Right ventricle myocardium inferior (tissue), 1 donor: ENCODE data around the gene EXOC6B. TPM values are rescaled to one million over a fixed set of nuclear protein-coding genes. Genes with fewer than 3 reads are reported as not detected.

ENCODE experiments used
- ATAC-seq: fragments of 200-7000 bp; cut with Tn5 transposase; one replicate; pipeline ENCODE4 v1.9.1; 2020; ENCODE audit warnings: mild to moderate bottlenecking, moderate library complexity
- DNase-seq: peaks from one replicate; pipeline ENCODE4 v3.0.0; 2021; ENCODE audit errors: missing footprints
- intact Hi-C: fragments of 100-400 bp; cut with DNase I; formaldehyde crosslinking; loops from one replicate; pipeline ENCODE4 v1.11.0; 2022
- total RNA-seq: library from RNA; stranded (reverse); fragmentation: NEBNext Ultra II Directional; extraction: Animal tissue kit (Norgen Biotek cat#: 25700); gene quantifications from one replicate; pipeline ENCODE4 v1.2.1, GENCODE V29; 2021
- donor health status: DM: no; HTN: yes; CAD: no; lungs with severe emphysema.

The EXOC6B gene
- total RNA-seq, 1 donor from 2014 or later = 117 TPM

DNA sequence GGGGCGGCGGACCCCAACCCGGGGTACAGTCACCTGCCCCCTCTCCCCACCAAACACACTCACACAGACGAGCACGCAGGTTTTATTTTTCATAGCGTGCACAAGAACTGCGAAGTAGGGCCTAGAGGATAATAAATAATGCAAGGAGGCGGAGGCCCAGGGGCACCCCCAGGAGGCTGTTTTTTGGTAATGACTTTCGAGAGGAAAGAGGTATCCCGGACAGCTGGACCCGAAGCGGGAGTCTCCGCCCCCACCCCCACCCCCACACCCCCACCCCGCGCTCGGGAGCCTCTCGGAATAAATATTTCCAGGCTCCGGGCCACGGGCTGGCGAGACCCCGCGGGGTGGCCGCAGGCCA, 681.6 kb downstream of the EXOC6B start:
- intact Hi-C loops = no loop called here
- ATAC-seq = no peak
- no peak for DNase-seq

- intact Hi-C loops = no loop called here
- peak; percentile 65 for DNase-seq
These were observed 682.2 kb downstream of the EXOC6B start for GRCh38 chr2:72143441-72144273.

DNA sequence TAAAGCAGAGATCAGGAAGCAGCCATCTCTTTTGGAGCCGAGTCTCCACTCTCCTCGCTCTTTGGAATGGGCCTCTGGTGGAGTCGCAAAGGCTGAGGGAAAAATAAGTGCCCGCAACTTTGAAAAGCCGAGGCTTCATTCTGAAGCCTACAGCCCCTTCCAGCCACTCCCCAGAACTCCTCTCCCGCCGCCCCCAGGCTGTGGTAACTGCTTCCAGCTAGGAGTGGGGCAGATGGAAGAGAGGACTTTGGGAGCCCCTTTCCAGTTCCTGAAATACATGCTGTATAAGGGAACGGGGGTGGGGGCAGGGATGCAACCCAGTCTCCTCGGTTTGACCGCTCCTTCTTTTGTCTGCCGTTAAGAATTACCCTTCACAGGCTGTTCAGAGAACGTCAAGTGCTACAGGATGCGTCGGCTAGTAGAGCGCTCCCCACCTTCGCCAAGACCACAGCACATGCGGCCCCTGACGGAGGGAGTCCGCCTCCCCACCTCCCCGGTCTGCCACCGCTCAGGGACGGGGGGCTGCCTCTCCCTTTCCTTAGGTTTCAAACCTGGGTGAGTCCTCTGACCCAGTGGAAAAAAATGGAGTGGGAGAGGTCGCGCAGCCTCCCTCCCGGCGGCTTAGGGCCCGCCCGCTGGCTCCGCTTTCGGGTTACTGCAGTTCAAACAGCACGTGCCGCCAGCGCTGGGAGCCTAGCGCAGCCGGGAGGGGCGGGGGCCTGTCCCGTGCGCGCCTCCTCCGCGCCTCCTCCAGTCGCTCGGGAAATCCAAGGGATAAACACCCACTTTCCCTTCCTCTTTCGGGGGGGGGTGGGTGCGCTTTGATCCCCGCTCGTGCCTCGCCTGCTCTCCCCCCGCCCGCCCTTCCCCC, 683.0 kb downstream of the EXOC6B start:
- DNase-seq (peak; percentile 90), ATAC-seq (peak; percentile 70)
- intact Hi-C loops = no loop called here

More at GRCh38 chr2:72143441-72144273, 682.2 kb downstream of the EXOC6B start:
- peak; percentile 14 for ATAC-seq

GRCh38 chr2:72141881-72142451, 683.9 kb downstream of the EXOC6B start:
- no peak for DNase-seq
- intact Hi-C loops = no loop called here
- ATAC-seq = no peak

- intact Hi-C loops = no loop called here
- ATAC-seq (no peak), DNase-seq (no peak)
These were observed 684.7 kb downstream of the EXOC6B start for GRCh38 chr2:72141032-72141645.

- ATAC-seq (no peak), DNase-seq (no peak)
- intact Hi-C loops = no loop called here
These were observed 685.2 kb downstream of the EXOC6B start for GRCh38 chr2:72140621-72140960.

- intact Hi-C loops = no loop called here
- no peak for ATAC-seq
- no peak for DNase-seq
These were observed 685.8 kb downstream of the EXOC6B start for GRCh38 chr2:72139874-72140620.

GRCh38 chr2:72139471-72139873, 686.4 kb downstream of the EXOC6B start:
- DNase-seq = no peak
- intact Hi-C loops = no loop called here
- no peak for ATAC-seq

GRCh38 chr2:72138921-72139381, 686.9 kb downstream of the EXOC6B start:
- intact Hi-C loops = no loop called here
- no peak for DNase-seq

DNA sequence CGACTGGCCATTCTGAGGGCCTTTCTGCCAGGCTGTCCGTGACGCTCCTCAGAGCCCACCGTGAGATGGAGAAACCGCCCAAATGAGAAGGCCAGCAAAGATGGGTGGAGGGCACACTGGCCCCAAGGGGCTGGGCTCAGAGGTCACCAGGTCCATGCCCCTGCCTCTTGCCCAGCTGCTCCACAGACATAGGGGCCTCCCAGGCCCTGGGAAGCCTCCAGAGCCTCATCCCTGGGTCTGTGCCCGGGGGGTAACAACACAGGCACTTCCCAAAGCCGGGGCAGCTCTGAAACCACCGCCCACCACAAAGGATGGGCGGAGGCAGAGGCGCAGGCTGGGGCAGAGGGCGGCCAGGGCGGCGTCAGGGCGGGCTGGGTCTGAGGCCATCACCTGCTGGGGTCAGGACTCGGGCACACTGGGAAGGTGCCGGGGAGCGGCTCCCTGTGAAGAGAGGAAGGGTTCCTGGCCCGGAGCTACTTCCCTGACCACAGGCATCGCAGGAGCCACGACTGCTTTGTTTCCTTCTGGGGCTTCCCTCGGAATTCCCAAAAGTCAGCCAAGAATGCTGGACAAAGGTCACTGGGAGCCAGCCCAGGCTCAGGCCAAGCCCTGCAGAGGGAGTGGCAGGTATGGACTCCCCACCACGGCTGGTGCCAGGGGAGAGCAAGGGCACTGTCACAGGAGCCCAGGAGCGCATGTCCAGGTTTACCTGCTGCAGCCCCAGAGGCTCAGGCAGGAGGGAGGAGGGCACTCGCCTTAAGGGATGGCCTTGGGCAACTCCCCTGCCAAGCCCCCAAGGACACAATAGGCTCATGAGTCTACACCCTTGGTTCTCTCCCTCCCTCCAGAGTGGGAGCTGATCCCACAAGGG, 687.6 kb downstream of the EXOC6B start:
- no peak for ATAC-seq
- intact Hi-C loops = no loop called here

More at GRCh38 chr2:72138921-72139381, 686.9 kb downstream of the EXOC6B start:
- ATAC-seq = no peak

GRCh38 chr2:72137498-72138010, 688.3 kb downstream of the EXOC6B start:
- DNase-seq (no peak), ATAC-seq (peak; percentile 58)
- intact Hi-C loops = no loop called here

More for the DNA sequence above, 687.6 kb downstream of the EXOC6B start:
- no peak for DNase-seq

GRCh38 chr2:72136933-72137497, 688.8 kb downstream of the EXOC6B start:
- intact Hi-C loops = no loop called here
- no peak for ATAC-seq
- no peak for DNase-seq

GRCh38 chr2:72136331-72136730, 689.5 kb downstream of the EXOC6B start:
- intact Hi-C loops = no loop called here
- ATAC-seq (no peak), DNase-seq (no peak)

DNA sequence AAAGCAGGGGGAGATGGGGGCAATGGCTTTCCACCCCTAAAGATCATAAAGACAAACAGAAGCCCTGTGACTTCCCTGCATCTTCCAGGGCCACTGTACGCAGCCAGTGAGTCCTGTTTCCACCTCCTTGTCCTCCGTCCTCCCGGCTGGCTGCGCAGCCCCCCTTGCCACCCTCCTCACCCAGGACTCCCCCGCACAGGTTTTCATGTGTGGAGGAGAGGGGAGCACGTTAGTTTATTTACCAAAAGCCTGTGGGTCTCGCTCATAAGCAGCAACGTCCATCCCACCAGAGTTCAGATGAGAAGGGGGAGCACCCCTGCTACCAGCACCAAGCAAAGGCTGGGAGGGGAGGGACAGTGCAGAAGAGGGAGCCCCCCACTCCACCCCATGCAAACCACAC, 689.9 kb downstream of the EXOC6B start:
- DNase-seq (no peak), ATAC-seq (no peak)
- intact Hi-C loops = no loop called here

GRCh38 chr2:72134997-72135800, 690.6 kb downstream of the EXOC6B start:
- ATAC-seq (no peak), DNase-seq (no peak)
- intact Hi-C loops = no loop called here

GRCh38 chr2:72134408-72134996, 691.3 kb downstream of the EXOC6B start:
- DNase-seq = no peak
- ATAC-seq = no peak
- intact Hi-C loops = no loop called here
